Measurements from ENCODE around the gene PCYT1A. TPM values are rescaled to one million over a fixed set of nuclear protein-coding genes. Genes with fewer than 3 reads are reported as not detected.

The PCYT1A gene
- polyA plus RNA-seq, 1 donor (not counting 4 experiments of a cell fraction or from before 2014, with no cell fraction given): 108 TPM

DNA sequence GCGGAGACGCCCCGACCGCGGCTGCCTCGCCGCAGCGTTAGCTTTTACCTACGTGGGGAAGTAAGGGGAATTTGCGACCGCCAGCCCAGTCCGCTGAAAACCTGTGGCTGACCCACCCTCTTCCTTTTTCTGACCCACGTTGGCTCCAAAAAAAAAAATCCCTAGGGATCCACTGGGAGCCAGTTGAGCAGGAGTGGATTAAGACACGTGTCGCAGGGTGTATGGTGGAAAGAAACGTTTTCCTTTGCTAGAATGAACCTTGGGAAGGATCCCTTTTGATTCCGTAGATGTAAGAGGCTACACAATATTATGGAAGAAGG lies 575 bp upstream of the PCYT1A start:
- Histone ChIP-seq H3K36me3 (ENCODE audit: control insufficient read depth in 2 of 2, extremely low read depth in 1 of 2, insufficient read depth in 2 of 2, low read length in 2 of 2) (no peaks in the 10 kb centered on the region), H3K27ac (ENCODE audit: control insufficient read depth, insufficient read depth, low read length) (peak overlapping the region; percentile 84), H2AFZ (ENCODE audit: control insufficient read depth, low read length) (peak overlapping the region; percentile 97), H3K4me3 (ENCODE audit: control insufficient read depth in 2 of 3, extremely low read depth in 1 of 3, insufficient read depth in 2 of 3, low read depth in 1 of 3, low read length in 3 of 3) (peak overlapping the region; percentile 55 to 94 (median 70)), H3K9ac (ENCODE audit: control insufficient read depth, extremely low read depth, insufficient read depth, low read length) (peak overlapping the region; percentile 93), H3K27me3 (ENCODE audit: control insufficient read depth, extremely low read depth, insufficient read depth, low read length) (no peaks in the 10 kb centered on the region), H3K9me3 (ENCODE audit: control insufficient read depth, low read depth, low read length) (no peaks in the 10 kb centered on the region), H3K79me2 (ENCODE audit: control insufficient read depth, insufficient read depth, low read length) (peaks cover 44% of the 10 kb centered on the region), H3K9me1 (ENCODE audit: control insufficient read depth, extremely low read depth, insufficient read depth, low read length) (no peaks in the 10 kb centered on the region), H3K4me1 (ENCODE audit: control insufficient read depth, extremely low read depth, insufficient read depth, low read length) (peaks cover 20% of the 10 kb centered on the region), H3K4me2 (ENCODE audit: control insufficient read depth, extremely low read depth, insufficient read depth, low read depth, low read length) (peak overlapping the region; percentile 91), H4K20me1 (ENCODE audit: control insufficient read depth, extremely low read depth, insufficient read depth, low read length) (no peaks in the 10 kb centered on the region)
- no peak for TF ChIP-seq EZH2 (IDR thresholded peaks at IDR 0.05; ENCODE audit: low read length)
- TF ChIP-seq, protein P1, sequence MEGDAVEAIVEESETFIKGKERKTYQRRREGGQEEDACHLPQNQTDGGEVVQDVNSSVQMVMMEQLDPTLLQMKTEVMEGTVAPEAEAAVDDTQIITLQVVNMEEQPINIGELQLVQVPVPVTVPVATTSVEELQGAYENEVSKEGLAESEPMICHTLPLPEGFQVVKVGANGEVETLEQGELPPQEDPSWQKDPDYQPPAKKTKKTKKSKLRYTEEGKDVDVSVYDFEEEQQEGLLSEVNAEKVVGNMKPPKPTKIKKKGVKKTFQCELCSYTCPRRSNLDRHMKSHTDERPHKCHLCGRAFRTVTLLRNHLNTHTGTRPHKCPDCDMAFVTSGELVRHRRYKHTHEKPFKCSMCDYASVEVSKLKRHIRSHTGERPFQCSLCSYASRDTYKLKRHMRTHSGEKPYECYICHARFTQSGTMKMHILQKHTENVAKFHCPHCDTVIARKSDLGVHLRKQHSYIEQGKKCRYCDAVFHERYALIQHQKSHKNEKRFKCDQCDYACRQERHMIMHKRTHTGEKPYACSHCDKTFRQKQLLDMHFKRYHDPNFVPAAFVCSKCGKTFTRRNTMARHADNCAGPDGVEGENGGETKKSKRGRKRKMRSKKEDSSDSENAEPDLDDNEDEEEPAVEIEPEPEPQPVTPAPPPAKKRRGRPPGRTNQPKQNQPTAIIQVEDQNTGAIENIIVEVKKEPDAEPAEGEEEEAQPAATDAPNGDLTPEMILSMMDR (optimal IDR thresholded peaks at IDR 0.05 in 1 of 3, IDR thresholded peaks at IDR 0.05 in 1 of 3, conservative IDR thresholded peaks at IDR 0.05 in 1 of 3; ENCODE audit: extremely low read depth in 1 of 3, insufficient read depth in 2 of 3, low read length in 3 of 3): no peak
- dilution Hi-C loops (cut with MboI; ENCODE audit: extremely low pct_ligation_motif_present, low sequenced_read_pairs): no loop called here
- FAIRE-seq (no peak), DNase-seq (ENCODE audit: low read depth, low spot score) (no peak)

DNA sequence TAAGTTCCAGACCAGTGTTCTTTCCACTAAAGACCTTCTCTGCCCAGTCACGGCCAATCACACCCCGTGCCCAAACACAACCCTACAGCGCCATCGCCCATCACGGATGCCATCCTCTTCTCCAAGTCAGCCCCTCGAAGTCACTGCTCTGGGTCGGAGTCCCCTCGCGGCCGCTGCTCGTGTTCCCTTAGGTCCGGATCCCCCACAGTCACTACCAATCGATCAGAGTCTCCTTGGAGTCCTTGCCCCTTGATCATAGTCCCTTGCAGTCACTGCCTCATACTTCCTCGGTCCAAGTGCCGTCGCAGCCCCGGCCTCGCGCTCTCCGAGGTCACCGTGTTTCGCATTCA lies 461 bp downstream of the PCYT1A start:
- Histone ChIP-seq H3K9me1 (ENCODE audit: control insufficient read depth, extremely low read depth, insufficient read depth, low read length) (no peaks in the 10 kb centered on the region), H3K4me1 (ENCODE audit: control insufficient read depth, extremely low read depth, insufficient read depth, low read length) (peaks cover 20% of the 10 kb centered on the region), H3K4me3 (ENCODE audit: control insufficient read depth in 2 of 3, extremely low read depth in 1 of 3, insufficient read depth in 2 of 3, low read depth in 1 of 3, low read length in 3 of 3) (peak overlapping the region; percentile 55 to 94 (median 70)), H3K9ac (ENCODE audit: control insufficient read depth, extremely low read depth, insufficient read depth, low read length) (peak overlapping the region; percentile 93), H3K4me2 (ENCODE audit: control insufficient read depth, extremely low read depth, insufficient read depth, low read depth, low read length) (peak overlapping the region; percentile 91), H2AFZ (ENCODE audit: control insufficient read depth, low read length) (peak overlapping the region; percentile 43), H4K20me1 (ENCODE audit: control insufficient read depth, extremely low read depth, insufficient read depth, low read length) (no peaks in the 10 kb centered on the region), H3K79me2 (ENCODE audit: control insufficient read depth, insufficient read depth, low read length) (peaks cover 54% of the 10 kb centered on the region), H3K27ac (ENCODE audit: control insufficient read depth, insufficient read depth, low read length) (peak overlapping the region; percentile 84), H3K36me3 (ENCODE audit: control insufficient read depth in 2 of 2, extremely low read depth in 1 of 2, insufficient read depth in 2 of 2, low read length in 2 of 2) (no peaks in the 10 kb centered on the region), H3K9me3 (ENCODE audit: control insufficient read depth, low read depth, low read length) (no peaks in the 10 kb centered on the region), H3K27me3 (ENCODE audit: control insufficient read depth, extremely low read depth, insufficient read depth, low read length) (no peaks in the 10 kb centered on the region)
- dilution Hi-C loops (cut with MboI; ENCODE audit: extremely low pct_ligation_motif_present, low sequenced_read_pairs): no loop called here
- FAIRE-seq: no peak
- DNase-seq (ENCODE audit: low read depth, low spot score): no peak
- TF ChIP-seq, protein P1 (optimal IDR thresholded peaks at IDR 0.05 in 1 of 3, IDR thresholded peaks at IDR 0.05 in 1 of 3, conservative IDR thresholded peaks at IDR 0.05 in 1 of 3; ENCODE audit: extremely low read depth in 1 of 3, insufficient read depth in 2 of 3, low read length in 3 of 3): peak in 1 of 3 experiments; percentile 50
- no peak for TF ChIP-seq EZH2 (IDR thresholded peaks at IDR 0.05; ENCODE audit: low read length)

All from keratinocyte (primary cell).